HepG2 (cell line): Measurements from ENCODE around the gene RIPOR3.

Source experiments
- DRAP1 ChIP-seq: IDR thresholded peaks from 2 replicates; pipeline ENCODE4 v1.6.1; 2016; ENCODE audit warnings: missing genetic modification reagents, missing compliant biosample characterization
- EZH2 ChIP-seq: conservative IDR thresholded peaks from 2 replicates; pipeline ENCODE4 v1.6.1; 2012; ENCODE audit warnings: mild to moderate bottlenecking, low read depth, low read length, moderate library complexity
- HMGXB3 ChIP-seq: sonication (generic); formaldehyde crosslinking; IDR thresholded peaks from 2 replicates; pipeline ENCODE4 v1.4.0; 2020; ENCODE audit warnings: missing genetic modification reagents, borderline replicate concordance
- JARID2 ChIP-seq: sonication (generic); formaldehyde crosslinking; IDR thresholded peaks from 2 replicates; pipeline ENCODE4 v1.8.1; 2023; ENCODE audit warnings: missing genetic modification reagents, inconsistent platforms; ENCODE audit not compliant: insufficient replicate concordance
- TBP ChIP-seq: sonication (generic); formaldehyde crosslinking; IDR thresholded peaks from 2 replicates; pipeline ENCODE4 v1.5.0; 2020; ENCODE audit warnings: missing genetic modification reagents
- TCF12 ChIP-seq, 2 experiments: fragments of 450-650 bp in 1 of 2; sonication (generic) in 1 of 2; formaldehyde crosslinking in 1 of 2; IDR thresholded peaks; 2 replicates each; pipeline versions ENCODE4 v1.6.1 to v1.8.0; 2017 to 2022; ENCODE audit warnings: antibody characterized with exemption in 1 of 2, mild to moderate bottlenecking in 1 of 2, missing genetic modification reagents in 1 of 2, moderate library complexity in 1 of 2
- ZFP36 ChIP-seq: fragments of 150-350 bp; IDR thresholded peaks from 2 replicates; pipeline ENCODE4 v1.6.1; 2018; ENCODE audit warnings: borderline replicate concordance, low read length, low read depth; ENCODE audit not compliant: partially characterized antibody
- ZNF121 ChIP-seq: sonication (generic); formaldehyde crosslinking; IDR thresholded peaks from 2 replicates; pipeline ENCODE4 v1.5.0; 2020; ENCODE audit warnings: mild to moderate bottlenecking, missing genetic modification reagents
- TF ChIP-seq, protein P1 (sequence below): sonication (generic); formaldehyde crosslinking; IDR thresholded peaks from 2 replicates; pipeline ENCODE4 v1.4.0; 2020; ENCODE audit warnings: missing genetic modification reagents
- TF ChIP-seq, protein P2 (sequence below): sonication (generic); formaldehyde crosslinking; IDR thresholded peaks from 2 replicates; pipeline ENCODE4 v1.4.0; 2020; ENCODE audit warnings: missing genetic modification reagents

DNA sequence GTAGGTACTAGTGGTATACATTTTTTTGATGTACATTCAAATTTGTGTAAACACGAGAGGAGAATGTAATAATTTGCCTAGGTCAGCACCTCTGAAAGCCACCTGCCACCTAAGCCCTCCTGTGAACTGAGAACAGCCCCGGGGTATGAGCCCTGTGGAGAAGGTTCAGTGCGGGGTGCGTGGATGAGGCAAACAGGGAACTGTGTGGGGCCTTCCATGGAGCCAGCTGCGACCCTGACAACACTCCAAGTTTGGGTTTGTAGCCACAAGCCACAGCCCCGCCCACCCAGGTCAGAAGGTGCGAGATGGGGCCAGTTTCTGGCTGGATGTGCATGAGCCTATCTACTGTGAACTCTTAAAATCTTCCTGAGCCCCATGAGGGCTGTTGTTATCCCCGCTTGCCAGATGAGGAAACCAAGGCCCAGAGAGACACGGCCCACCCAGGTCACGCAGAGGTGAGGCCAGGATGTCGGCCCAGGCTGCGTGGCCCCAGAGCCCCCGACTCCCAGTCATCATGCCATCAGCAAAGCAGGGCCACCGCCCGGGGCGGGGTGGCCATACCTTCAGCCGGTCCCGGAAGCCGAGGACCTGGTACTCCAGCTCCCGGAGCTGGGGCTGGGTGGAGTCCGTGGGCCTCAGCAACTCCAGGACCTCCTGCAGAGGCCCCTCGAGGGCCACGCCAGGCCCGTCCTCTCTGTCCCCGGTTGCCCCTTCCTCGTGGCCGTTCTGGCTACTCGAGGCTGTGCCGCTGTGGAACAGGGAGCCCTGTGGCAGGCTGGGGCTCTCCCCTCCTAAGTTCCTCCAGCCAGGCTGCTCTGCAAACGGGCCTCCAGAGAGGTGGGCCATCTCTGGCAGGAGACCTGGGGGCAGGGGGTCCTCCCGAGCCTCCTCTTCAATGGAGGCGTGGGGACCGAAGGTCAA is 89.6 kb downstream of the RIPOR3 start:
- TF ChIP-seq HMGXB3 (CRISPR knock-in tag) (no peak), TBP (no peak), ZNF121 (CRISPR knock-in tag) (no peak), ZFP36 (no peak), TCF12 (IDR thresholded peaks at IDR 0.05) (no peak), TCF12 (CRISPR knock-in tag; IDR thresholded peaks at IDR 0.05) (no peak), EZH2 (no peak), DRAP1 (CRISPR knock-in tag) (no peak), JARID2 (CRISPR knock-in tag) (no peak)
- TF ChIP-seq, protein P1, sequence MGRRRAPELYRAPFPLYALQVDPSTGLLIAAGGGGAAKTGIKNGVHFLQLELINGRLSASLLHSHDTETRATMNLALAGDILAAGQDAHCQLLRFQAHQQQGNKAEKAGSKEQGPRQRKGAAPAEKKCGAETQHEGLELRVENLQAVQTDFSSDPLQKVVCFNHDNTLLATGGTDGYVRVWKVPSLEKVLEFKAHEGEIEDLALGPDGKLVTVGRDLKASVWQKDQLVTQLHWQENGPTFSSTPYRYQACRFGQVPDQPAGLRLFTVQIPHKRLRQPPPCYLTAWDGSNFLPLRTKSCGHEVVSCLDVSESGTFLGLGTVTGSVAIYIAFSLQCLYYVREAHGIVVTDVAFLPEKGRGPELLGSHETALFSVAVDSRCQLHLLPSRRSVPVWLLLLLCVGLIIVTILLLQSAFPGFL (CRISPR knock-in tag) = no peak
- TF ChIP-seq, protein P2, sequence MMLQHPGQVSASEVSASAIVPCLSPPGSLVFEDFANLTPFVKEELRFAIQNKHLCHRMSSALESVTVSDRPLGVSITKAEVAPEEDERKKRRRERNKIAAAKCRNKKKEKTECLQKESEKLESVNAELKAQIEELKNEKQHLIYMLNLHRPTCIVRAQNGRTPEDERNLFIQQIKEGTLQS (CRISPR knock-in tag) = no peak
